Spleen (tissue), 7 donors: ENCODE data around the gene AKAP13.

Source experiments
- POLR2A ChIP-seq, 3 donors: fragments of 450-650 bp; IDR thresholded peaks; one replicate each; pipeline ENCODE4 v1.5.1; 2017; ENCODE audit warnings: antibody characterized with exemption in 3 of 3, mild to moderate bottlenecking in 1 of 3
- POLR2AphosphoS5 ChIP-seq, 3 donors: sonication (generic); formaldehyde crosslinking; IDR thresholded peaks; one replicate each; pipeline ENCODE4 v1.5.1; 2017; ENCODE audit warnings: antibody characterized with exemption in 3 of 3
- TF ChIP-seq, protein P1 (sequence below), 11 experiments: fragments of 200-600 bp in 7 of 11; fragments of 450-650 bp in 4 of 11; sonication (generic) in 4 of 11; IDR thresholded peaks in 8 of 11; conservative IDR thresholded peaks in 3 of 11; 1 replicate in 7 of 11; 2 replicates in 4 of 11; pipeline versions ENCODE4 v1.4.0 to v1.8.0; 2016 to 2021; ENCODE audit warnings: antibody characterized with exemption in 11 of 11, inconsistent platforms in 4 of 11, mild to moderate bottlenecking in 1 of 11
- donor health status: DM: no; HTN: no; CAD: no; lungs with moderate emphysema.
- donor health status: DM: no; HTN: no; CAD: no.
- donor health status: DM: no; HTN: no; CAD: no.

DNA sequence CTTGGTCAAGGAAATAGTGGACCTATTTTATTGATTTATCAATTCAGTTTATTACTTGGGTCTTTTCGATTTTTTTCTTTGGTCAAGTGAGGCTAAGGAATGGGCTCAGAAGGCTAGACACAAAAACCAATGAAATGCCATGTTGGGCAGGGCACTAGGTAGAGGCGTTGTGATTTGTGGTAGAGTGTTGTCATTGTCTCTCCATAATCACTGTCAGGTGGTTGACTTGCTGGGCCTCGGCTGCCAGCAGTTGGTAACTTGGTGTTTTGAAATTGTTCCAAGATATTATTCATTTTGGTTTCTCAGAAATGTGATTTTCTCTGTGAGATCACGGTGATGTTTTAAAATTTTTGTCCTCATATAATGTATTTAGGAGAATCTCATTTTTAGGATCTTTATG lies 240.7 kb downstream of the AKAP13 start:
- TF ChIP-seq, protein P1, sequence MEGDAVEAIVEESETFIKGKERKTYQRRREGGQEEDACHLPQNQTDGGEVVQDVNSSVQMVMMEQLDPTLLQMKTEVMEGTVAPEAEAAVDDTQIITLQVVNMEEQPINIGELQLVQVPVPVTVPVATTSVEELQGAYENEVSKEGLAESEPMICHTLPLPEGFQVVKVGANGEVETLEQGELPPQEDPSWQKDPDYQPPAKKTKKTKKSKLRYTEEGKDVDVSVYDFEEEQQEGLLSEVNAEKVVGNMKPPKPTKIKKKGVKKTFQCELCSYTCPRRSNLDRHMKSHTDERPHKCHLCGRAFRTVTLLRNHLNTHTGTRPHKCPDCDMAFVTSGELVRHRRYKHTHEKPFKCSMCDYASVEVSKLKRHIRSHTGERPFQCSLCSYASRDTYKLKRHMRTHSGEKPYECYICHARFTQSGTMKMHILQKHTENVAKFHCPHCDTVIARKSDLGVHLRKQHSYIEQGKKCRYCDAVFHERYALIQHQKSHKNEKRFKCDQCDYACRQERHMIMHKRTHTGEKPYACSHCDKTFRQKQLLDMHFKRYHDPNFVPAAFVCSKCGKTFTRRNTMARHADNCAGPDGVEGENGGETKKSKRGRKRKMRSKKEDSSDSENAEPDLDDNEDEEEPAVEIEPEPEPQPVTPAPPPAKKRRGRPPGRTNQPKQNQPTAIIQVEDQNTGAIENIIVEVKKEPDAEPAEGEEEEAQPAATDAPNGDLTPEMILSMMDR (IDR thresholded peaks at IDR 0.05 in 8 of 11, conservative IDR thresholded peaks at IDR 0.05 in 3 of 11) = no peak
- no peak for TF ChIP-seq POLR2AphosphoS5 (IDR thresholded peaks at IDR 0.05)
- TF ChIP-seq POLR2A (IDR thresholded peaks at IDR 0.05) = no peak
